Measurements from ENCODE around the gene CAPN1.
"Not testable (repeated sequence)": the region's sequence is repeated elsewhere in the genome, so short reads cannot be mapped to it uniquely, and the experiment has no call there.

Gene CAPN1

GRCh38 chr11:65169164-65169641 is 12.5 kb upstream of the CAPN1 start:
- in situ Hi-C loops (cut with HindIII; ENCODE audit: low sequenced_read_pairs), result no loop called here
- DNase-seq (ENCODE audit: low read depth, low spot score), result peak; percentile 62
- H3K4me3 ChIP-seq (ENCODE audit: low read depth, low read length), result no peak overlapping the region
- no peak for TF ChIP-seq CTCF (IDR thresholded peaks at IDR 0.05; ENCODE audit: low read depth, low read length)

- no peak for DNase-seq (ENCODE audit: low read depth, low spot score)
- no peak for TF ChIP-seq CTCF (IDR thresholded peaks at IDR 0.05; ENCODE audit: low read depth, low read length)
- H3K4me3 ChIP-seq (ENCODE audit: low read depth, low read length), result no peak within 1 kb of the TSS
- in situ Hi-C loops (cut with HindIII; ENCODE audit: low sequenced_read_pairs), result no loop called here
Measured at GRCh38 chr11:65170058-65170534, 11.6 kb upstream of the CAPN1 start, which contains the start of gene SPDYC. TSS of gene SPDYC (plus strand) at chr11:65170233. CDS start at chr11:65171358, 1,125 bp downstream.

GRCh38 chr11:65172600-65172999 is 9.1 kb upstream of the CAPN1 start:
- DNase-seq (ENCODE audit: low read depth, low spot score), result no peak
- H3K4me3 ChIP-seq (ENCODE audit: low read depth, low read length), result no peak overlapping the region
- in situ Hi-C loops (cut with HindIII; ENCODE audit: low sequenced_read_pairs), result no loop called here
- no peak for TF ChIP-seq CTCF (IDR thresholded peaks at IDR 0.05; ENCODE audit: low read depth, low read length)

- DNase-seq (ENCODE audit: low read depth, low spot score); H3K4me3 ChIP-seq (ENCODE audit: low read depth, low read length); in situ Hi-C loops (cut with HindIII; ENCODE audit: low sequenced_read_pairs): not testable (repeated sequence)
Measured at GRCh38 chr11:65174571-65175010, 7.1 kb upstream of the CAPN1 start.

- TF ChIP-seq CTCF (IDR thresholded peaks at IDR 0.05; ENCODE audit: low read depth, low read length), result peak; percentile 52
- peak; percentile 63 for DNase-seq (ENCODE audit: low read depth, low spot score)
- H3K4me3 ChIP-seq (ENCODE audit: low read depth, low read length), result peak overlapping the region; percentile 78
- in situ Hi-C loops (cut with HindIII; ENCODE audit: low sequenced_read_pairs), result no loop called here
Measured at GRCh38 chr11:65180877-65181568, 705 bp upstream of the CAPN1 start.

GRCh38 chr11:65182258-65183170 is 786 bp downstream of the CAPN1 start:
- no peak for TF ChIP-seq CTCF (IDR thresholded peaks at IDR 0.05; ENCODE audit: low read depth, low read length)
- in situ Hi-C loops (cut with HindIII; ENCODE audit: low sequenced_read_pairs), result no loop called here
- H3K4me3 ChIP-seq (ENCODE audit: low read depth, low read length), result peak overlapping the region; percentile 78
- DNase-seq (ENCODE audit: low read depth, low spot score), result no peak
